ENCODE data around the gene AFP. TPM values are rescaled to one million over a fixed set of nuclear protein-coding genes. Genes with fewer than 3 reads are reported as not detected.

Gene AFP
- total RNA-seq, 1 donor from 2014 or later: not detected

DNA sequence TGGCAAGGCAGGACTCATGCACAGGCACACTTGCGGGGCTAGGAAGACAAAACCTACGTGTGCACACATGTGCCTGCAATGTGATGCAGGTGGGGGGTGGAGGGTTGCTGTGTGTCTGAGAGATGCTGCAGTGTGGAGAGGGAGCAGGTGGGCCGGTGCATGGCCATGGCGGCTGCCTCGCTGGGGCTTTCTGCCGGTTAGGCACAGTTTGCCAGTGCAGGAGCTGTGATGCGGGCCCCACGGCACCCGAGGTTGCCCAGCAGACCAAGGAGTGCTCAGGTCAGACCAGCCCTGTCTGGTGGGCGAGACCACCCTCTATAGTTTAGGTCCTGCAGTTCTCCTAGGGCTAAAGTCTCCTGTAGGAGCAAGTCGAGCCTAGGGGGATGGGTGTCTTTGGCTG is 41.2 kb downstream of the AFP start:
- DNase-seq (no peak), ATAC-seq (ENCODE audit: low read depth) (no peak)
- H3K36me3 Mint-ChIP-seq (ENCODE audit: low read depth): no peaks in the 10 kb centered on the region
- H3K4me1 Mint-ChIP-seq: no peaks in the 10 kb centered on the region
- intact Hi-C loops (cut with micrococcal nuclease): no loop called here
- no peak overlapping the region for H3K27ac Mint-ChIP-seq
- POLR2A ChIA-PET: no interaction called here
- TF ChIP-seq CTCF (IDR thresholded peaks at IDR 0.05): no peak
- H3K27me3 Mint-ChIP-seq: peaks cover 3% of the 10 kb centered on the region
- no peak overlapping the region for H3K4me3 Mint-ChIP-seq
- CTCF ChIA-PET: no interaction called here
- peaks cover 15% of the 10 kb centered on the region for H3K9me3 Mint-ChIP-seq

DNA sequence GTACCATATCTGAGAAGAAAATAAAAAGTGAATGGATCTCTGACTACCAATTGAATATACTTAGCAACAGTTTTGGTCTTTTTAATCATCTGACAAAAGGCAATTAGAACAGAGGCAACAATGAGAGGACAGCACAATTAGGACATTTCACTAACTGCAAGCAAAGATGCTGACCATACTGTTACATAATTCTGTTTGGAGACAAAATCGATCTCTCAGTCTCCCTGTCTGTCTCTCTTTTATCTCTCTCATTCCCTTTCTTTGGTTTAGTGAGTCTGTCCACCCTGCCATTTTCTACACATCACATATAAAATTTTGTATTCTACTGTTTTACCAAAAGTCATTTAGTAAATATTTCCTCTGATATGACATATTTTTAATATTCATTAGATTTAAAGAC is 43.3 kb downstream of the AFP start:
- TF ChIP-seq CTCF (IDR thresholded peaks at IDR 0.05): no peak
- H3K4me1 Mint-ChIP-seq: no peaks in the 10 kb centered on the region
- no peak for DNase-seq
- H3K36me3 Mint-ChIP-seq (ENCODE audit: low read depth): no peaks in the 10 kb centered on the region
- POLR2A ChIA-PET: no interaction called here
- no peak overlapping the region for H3K4me3 Mint-ChIP-seq
- H3K9me3 Mint-ChIP-seq: peaks cover 8% of the 10 kb centered on the region
- CTCF ChIA-PET: no interaction called here
- intact Hi-C loops (cut with micrococcal nuclease): no loop called here
- ATAC-seq (ENCODE audit: low read depth): no peak
- H3K27me3 Mint-ChIP-seq: peaks cover 6% of the 10 kb centered on the region
- no peak overlapping the region for H3K27ac Mint-ChIP-seq

GRCh38 chr4:73481358-73481757 is 45.3 kb downstream of the AFP start, which contains the start of gene AFM:
Gene AFM, plus strand, starts transcription at chr4:73481745. Its CDS starts 31 bp downstream, at chr4:73481776.
- Mint-ChIP-seq H3K9me3 (no peaks in the 10 kb centered on the region), H3K27me3 (peaks cover 8% of the 10 kb centered on the region), H3K4me3 (no peak within 1 kb of the TSS), H3K4me1 (no peaks in the 10 kb centered on the region), H3K36me3 (ENCODE audit: low read depth) (no peaks in the 10 kb centered on the region), H3K27ac (no peak within 1 kb of the TSS)
- POLR2A ChIA-PET: no interaction called here
- CTCF ChIA-PET: no interaction called here
- intact Hi-C loops (cut with micrococcal nuclease): no loop called here
- TF ChIP-seq CTCF (IDR thresholded peaks at IDR 0.05): no peak
- DNase-seq (no peak), ATAC-seq (ENCODE audit: low read depth) (no peak)

- DNase-seq (no peak), ATAC-seq (ENCODE audit: low read depth) (no peak)
- H3K27ac Mint-ChIP-seq: no peak overlapping the region
- TF ChIP-seq CTCF (IDR thresholded peaks at IDR 0.05): no peak
- H3K4me1 Mint-ChIP-seq: no peaks in the 10 kb centered on the region
- H3K9me3 Mint-ChIP-seq: no peaks in the 10 kb centered on the region
- no peak overlapping the region for H3K4me3 Mint-ChIP-seq
- H3K27me3 Mint-ChIP-seq: peaks cover 13% of the 10 kb centered on the region
- H3K36me3 Mint-ChIP-seq (ENCODE audit: low read depth): no peaks in the 10 kb centered on the region
- intact Hi-C loops (cut with micrococcal nuclease): no loop called here
- POLR2A ChIA-PET: no interaction called here
- CTCF ChIA-PET: no interaction called here
Measured at GRCh38 chr4:73485085-73485484, 49.1 kb downstream of the AFP start.

DNA sequence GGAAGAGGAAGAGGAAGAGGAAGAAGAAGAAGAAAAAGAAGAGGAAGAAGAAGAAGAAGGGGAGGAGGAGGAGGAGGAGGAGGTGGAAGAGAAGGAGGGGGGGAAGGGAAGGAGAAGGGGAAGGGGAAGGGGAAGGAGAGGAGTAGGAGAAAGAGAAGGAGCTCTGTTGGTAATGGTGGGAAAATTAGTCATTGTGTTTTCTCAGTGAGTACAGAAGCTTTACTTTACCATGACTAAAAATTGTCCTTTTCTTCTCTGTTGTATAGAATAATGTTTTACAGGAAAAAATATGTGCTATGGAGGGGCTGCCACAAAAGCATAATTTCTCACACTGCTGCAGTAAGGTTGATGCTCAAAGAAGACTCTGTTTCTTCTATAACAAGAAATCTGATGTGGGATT is 49.6 kb downstream of the AFP start:
- DNase-seq (no peak), ATAC-seq (ENCODE audit: low read depth) (no peak)
- H3K4me3 Mint-ChIP-seq: no peak overlapping the region
- H3K9me3 Mint-ChIP-seq: no peaks in the 10 kb centered on the region
- peaks cover 13% of the 10 kb centered on the region for H3K27me3 Mint-ChIP-seq
- CTCF ChIA-PET: no interaction called here
- H3K36me3 Mint-ChIP-seq (ENCODE audit: low read depth): no peaks in the 10 kb centered on the region
- POLR2A ChIA-PET: no interaction called here
- no peaks in the 10 kb centered on the region for H3K4me1 Mint-ChIP-seq
- intact Hi-C loops (cut with micrococcal nuclease): no loop called here
- no peak overlapping the region for H3K27ac Mint-ChIP-seq
- no peak for TF ChIP-seq CTCF (IDR thresholded peaks at IDR 0.05)
